HG02610 (cell line): ENCODE data around the gene PCNT.
"Not testable (repeated sequence)": the region's sequence is repeated elsewhere in the genome, so short reads cannot be mapped to it uniquely, and the experiment has no call there.

Source experiments
- ATAC-seq: cut with Tn5 transposase; IDR thresholded peaks from one replicate; pipeline ENCODE4 v1.9.1; 2021; ENCODE audit warnings: mild to moderate bottlenecking, moderate library complexity; ENCODE audit not compliant: unreplicated experiment

The PCNT gene

DNA sequence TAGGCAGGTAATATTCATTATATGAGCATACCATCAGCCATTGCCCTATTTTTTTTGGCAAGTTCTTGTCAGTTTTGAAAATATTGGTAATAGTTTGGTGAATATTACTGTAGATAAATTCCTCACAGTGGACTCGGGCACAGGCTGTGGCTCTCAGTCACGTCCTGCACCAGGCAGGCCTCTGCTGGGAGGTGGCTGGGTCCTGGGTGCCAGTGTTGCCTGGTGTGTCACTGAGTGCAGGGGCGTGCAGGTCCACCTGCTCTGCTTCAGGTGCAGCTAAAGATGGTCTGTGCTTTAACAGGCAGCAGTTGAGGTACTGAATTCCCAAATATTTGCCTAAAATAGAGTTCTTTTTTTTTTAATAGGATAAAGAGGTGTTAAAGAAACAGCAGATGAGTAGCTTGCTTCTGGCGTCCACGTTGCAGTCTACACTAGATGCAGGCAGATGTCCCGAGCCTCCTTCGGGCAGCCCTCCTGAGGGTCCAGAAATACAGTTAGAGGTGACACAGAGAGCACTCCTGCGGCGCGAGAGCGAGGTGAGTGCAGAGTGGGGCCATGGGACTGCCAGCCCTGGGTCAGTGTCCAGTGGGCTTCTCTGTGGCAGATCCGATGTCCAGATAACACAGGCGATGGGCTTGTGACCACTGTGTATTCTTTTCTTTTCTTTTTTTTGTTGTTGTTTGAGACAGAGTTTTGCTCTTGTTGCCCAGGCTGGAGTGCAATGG is 77.4 kb downstream of the PCNT start:
- no peak for ATAC-seq

GRCh38 chr21:46402421-46402820 is 78.5 kb downstream of the PCNT start:
- no peak for ATAC-seq

DNA sequence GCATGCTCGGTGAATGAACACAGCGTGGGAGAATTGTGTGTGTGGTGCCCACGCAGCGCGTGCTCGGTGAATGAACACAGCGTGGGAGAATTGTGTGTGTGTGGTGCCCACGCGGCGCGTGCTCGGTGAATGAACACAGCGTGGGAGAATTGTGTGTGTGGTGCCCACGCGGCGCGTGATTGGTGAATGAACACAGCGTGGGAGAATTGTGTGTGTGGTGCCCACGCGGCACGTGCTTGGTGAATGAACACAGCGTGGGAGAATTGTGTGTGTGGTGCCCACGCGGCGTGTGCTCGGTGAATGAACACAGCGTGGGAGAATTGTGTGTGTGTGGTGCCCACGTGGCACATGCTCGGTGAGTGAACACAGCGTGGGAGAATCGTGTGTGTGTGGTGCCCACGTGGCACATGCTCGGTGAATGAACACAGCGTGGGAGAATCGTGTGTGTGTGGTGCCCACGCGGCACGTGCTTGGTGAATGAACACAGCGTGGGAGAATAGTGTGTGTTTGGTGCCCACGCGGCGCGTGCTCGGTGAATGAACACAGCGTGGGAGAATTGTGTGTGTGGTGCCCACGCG is 79.4 kb downstream of the PCNT start:
- ATAC-seq = not testable (repeated sequence)

- ATAC-seq = no peak
Measured at GRCh38 chr21:46404306-46404705, 80.3 kb downstream of the PCNT start.

- no peak for ATAC-seq
Measured at GRCh38 chr21:46406001-46406400, 82.0 kb downstream of the PCNT start.

GRCh38 chr21:46409641-46410406 is 85.9 kb downstream of the PCNT start:
- no peak for ATAC-seq

DNA sequence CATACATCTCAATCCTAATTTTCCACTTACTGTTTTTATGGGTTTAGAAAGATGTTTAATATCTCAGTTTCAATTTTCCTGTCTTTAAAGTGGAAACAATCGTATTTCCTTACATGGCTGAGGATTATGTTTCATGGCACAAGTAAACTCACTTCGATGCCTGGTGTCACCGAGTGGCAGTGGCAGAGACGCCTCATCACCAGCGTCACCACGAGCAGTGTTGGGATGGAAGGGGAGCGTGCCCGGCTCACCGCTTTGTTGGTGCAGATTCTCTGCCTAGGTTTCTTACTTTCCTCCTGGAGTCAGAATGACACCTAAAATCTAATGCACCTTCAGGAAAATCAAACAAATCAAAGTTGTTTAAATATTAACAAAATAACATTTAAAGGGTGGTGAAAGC is 86.6 kb downstream of the PCNT start:
- no peak for ATAC-seq

DNA sequence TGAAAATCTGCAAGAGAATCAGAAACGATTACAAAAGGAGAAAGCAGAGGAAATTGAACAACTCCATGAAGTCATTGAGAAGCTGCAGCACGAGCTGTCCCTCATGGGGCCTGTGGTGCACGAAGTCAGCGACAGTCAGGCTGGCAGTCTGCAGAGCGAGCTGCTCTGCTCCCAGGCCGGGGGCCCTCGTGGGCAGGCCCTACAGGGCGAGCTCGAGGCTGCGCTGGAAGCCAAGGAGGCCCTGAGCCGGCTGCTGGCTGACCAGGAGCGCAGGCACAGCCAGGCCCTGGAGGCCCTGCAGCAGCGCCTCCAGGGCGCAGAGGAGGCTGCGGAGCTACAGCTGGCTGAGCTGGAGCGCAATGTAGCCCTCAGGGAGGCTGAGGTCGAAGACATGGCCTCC is 87.3 kb downstream of the PCNT start:
- no peak for ATAC-seq

- ATAC-seq = no peak
Measured at GRCh38 chr21:46411691-46412090, 87.7 kb downstream of the PCNT start.

GRCh38 chr21:46412521-46413364 is 88.8 kb downstream of the PCNT start:
- no peak for ATAC-seq

DNA sequence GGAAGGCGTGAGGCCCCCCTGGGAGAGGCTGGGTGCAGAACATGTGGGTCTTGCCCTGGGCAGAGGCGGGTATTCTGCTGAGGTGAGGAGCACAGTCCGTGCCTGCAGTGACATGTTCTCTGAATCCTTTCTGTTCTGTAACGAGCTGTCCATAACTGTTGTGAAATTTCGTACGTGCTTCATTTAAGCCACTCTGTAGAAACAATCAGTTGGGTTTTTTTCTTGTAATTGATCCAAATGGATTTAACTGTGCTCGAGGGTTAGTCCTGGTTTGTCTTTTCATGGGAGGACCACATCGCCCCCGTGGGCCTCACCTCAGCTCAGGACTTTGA is 89.4 kb downstream of the PCNT start:
- ATAC-seq = no peak

- no peak for ATAC-seq
Measured at GRCh38 chr21:46414965-46415275, 91.0 kb downstream of the PCNT start.

GRCh38 chr21:46416551-46416950 is 92.6 kb downstream of the PCNT start:
- no peak for ATAC-seq

DNA sequence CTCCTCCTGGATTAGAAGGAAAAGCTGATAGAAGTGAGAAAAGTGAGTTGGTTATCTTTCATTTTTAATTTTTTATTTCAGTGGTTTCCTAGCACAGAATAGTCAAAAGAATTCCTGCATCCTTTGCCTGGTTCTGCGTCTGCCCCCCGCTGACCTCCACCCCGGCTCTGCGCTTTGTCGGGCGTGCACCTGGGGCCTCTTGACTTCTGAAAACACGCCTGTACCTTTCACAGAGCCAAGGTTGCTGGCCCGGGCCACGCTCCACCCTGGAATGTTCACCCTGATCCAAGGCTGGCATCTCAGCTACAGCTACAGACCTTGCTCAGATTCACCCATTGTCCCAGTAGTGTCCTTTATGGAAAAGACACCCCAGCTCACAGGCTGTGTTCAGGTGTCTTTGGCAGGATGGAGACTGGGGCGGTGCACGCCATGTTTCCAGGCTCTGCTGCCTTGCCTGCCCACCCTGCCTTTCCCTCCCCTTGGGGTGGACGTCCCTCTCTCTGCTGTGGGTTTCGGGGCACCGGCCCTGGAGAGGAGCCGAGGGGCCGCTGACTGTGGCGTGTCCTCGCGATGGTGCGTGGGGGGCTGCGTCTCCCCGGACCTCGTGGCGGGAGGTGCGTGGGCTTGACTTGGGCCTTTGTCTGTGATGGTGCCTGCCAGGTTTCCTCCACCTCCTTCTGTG is 94.5 kb downstream of the PCNT start:
- no peak for ATAC-seq

GRCh38 chr21:46420241-46421190 is 96.6 kb downstream of the PCNT start:
- ATAC-seq = no peak

DNA sequence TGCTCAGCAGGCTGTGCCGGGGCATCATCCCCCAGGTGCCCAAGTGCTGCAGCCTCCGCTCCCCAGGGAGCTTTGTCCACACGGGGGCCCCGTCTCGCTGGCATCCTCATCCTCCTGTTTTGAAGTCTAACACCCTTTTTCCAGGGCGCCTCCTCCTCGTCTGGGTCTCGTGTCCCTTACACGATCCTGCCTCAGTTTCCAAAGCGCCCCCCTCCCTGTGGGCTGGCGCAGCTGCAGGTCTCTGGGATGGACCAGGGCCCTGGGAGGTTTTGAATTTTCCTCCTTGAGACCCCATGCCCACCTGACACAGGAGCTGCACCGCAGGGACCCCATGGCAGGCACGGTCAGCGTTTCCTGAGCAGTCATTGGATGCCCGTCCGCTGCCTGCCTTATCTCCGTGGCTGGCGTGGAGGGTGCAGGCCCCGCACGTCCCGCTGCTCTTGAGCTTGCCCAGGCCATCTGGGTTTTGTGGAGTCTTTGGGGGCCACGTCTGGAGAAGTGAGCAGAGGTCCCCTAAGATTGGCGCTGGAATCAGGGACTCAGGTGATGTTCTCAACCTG is 97.3 kb downstream of the PCNT start:
- ATAC-seq = no peak

DNA sequence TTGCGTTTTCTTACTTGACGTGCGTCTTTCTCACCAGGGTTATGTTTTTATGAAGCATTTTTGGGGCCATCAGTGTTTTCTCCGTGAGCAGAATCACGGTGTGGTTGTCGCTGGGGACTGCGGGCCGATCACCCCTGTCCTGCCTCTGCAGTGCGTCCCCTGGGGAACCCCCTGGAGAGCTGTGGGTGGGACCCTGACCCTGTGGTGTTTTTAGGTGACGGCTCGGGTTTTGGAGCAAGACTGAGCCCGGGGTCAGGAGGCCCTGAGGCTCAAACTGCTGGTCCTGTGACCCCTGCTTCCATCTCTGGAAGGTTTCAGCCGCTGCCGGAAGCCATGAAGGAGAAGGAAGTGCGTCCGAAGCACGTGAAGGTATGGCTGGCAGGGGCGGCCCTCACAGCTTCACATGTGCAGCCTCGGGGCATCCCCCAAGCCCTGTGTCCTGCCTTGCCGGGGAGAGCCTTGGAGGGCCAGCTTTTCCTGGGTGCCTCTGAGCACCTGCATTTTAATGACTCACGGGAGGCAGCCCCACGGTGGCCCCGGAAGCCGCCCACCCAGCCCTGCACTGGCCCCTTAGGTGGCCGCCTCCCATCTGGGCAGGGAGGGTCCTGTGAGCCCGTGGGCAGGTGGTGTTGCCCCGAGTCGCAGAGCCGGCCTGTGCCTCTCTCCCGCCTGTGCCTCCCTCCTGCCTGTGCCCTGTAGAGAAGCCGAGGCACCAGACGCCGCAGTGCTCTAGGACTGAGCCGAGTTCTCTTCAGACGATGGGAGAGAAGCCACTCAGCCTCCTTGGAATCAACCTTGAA is 98.0 kb downstream of the PCNT start:
- ATAC-seq = no peak

GRCh38 chr21:46422636-46423241 is 98.8 kb downstream of the PCNT start:
- no peak for ATAC-seq
